GM23248 (cell line): ENCODE data around the gene TMEM52B.

ENCODE experiments used
- EZH2 ChIP-seq: fragments of 200-600 bp; sonication (generic); IDR thresholded peaks from 2 replicates; pipeline ENCODE4 v1.6.1; 2018; ENCODE audit warnings: antibody characterized with exemption, mild to moderate bottlenecking; ENCODE audit not compliant: insufficient read depth, poor library complexity, severe bottlenecking
- EZH2phosphoT487 ChIP-seq: fragments of 200-600 bp; sonication (generic); IDR thresholded peaks from 2 replicates; pipeline ENCODE4 v1.6.1; 2018; ENCODE audit warnings: antibody characterized with exemption, moderate library complexity, mild to moderate bottlenecking, low read depth; ENCODE audit not compliant: insufficient read depth

DNA sequence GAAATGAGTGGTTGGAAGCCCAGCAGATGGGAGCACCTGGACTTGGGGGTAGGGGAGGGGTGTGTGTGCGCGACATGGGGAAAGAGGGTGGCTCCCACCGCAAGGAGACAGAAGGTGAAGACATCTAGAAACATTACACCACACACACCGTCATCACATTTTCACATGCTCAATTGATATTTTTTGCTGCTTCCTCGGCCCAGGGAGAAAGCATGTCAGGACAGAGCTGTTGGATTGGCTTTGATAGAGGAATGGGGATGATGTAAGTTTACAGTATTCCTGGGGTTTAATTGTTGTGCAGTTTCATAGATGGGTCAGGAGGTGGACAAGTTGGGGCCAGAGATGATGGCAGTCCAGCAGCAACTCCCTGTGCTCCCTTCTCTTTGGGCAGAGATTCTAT is 43.0 kb downstream of the TMEM52B start:
- TF ChIP-seq EZH2 (no peak), EZH2phosphoT487 (no peak)
